Measurements from ENCODE around the gene MT1F.
A peak's percentile ranks its signal among the peaks of the same experiment; 100 is the strongest.

MT1F gene

DNA sequence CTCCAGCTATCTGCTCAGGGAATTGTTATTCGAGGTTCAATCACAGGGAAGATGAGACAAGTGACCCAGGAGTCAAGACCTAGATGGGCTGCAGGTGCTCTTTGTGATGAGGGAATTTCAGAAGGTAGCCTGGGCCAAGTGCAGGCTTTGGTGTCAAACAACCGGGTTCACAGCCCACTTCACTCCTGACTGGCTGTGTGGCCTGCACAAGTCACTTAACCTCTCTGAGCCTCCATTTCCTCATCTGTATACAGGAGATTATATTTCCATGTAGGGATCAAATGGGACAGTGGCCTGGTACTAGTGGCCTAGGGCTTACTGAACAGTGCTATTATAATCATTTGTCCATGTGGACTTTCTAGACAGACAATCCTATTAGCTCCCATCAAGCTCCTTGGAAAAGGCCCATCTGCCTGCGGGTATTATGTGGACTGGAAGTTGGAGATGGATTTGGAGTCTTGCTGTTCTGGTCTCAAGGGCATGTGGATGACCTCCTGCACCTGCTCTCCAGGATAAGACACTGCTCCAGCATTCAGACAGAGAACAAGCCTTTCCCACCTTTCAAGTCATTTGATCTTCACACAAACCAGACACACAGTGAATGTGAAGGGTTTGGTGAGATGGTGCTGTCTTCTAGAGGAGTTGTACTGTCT, 21.4 kb downstream of the MT1F start:
- peaks cover 4% of the 10 kb centered on the region; the same call in 1 of the 2 replicates for H3K27me3 ChIP-seq (ENCODE audit: insufficient read depth, low read length)
- no peak overlapping the region for H3K9ac ChIP-seq (ENCODE audit: low read length)
- H3K9me2 ChIP-seq (ENCODE audit: low read depth, low read length): no peaks in the 10 kb centered on the region
- no peaks in the 10 kb centered on the region for H4K20me1 ChIP-seq (ENCODE audit: insufficient read depth, low read length)
- no peak overlapping the region for H3K4me2 ChIP-seq (ENCODE audit: low read length)
- no peak overlapping the region for H3K4me3 ChIP-seq (ENCODE audit: low read depth, low read length, poor library complexity, severe bottlenecking)
- TF ChIP-seq, protein P1, sequence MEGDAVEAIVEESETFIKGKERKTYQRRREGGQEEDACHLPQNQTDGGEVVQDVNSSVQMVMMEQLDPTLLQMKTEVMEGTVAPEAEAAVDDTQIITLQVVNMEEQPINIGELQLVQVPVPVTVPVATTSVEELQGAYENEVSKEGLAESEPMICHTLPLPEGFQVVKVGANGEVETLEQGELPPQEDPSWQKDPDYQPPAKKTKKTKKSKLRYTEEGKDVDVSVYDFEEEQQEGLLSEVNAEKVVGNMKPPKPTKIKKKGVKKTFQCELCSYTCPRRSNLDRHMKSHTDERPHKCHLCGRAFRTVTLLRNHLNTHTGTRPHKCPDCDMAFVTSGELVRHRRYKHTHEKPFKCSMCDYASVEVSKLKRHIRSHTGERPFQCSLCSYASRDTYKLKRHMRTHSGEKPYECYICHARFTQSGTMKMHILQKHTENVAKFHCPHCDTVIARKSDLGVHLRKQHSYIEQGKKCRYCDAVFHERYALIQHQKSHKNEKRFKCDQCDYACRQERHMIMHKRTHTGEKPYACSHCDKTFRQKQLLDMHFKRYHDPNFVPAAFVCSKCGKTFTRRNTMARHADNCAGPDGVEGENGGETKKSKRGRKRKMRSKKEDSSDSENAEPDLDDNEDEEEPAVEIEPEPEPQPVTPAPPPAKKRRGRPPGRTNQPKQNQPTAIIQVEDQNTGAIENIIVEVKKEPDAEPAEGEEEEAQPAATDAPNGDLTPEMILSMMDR (IDR thresholded peaks at IDR 0.05; ENCODE audit: low read length): no peak
- no peak for TF ChIP-seq EZH2 (IDR thresholded peaks at IDR 0.05; ENCODE audit: borderline replicate concordance, low read length)
- no peaks in the 10 kb centered on the region for H3K9me3 ChIP-seq (ENCODE audit: low read length)
- H3K4me1 ChIP-seq (ENCODE audit: insufficient read depth, low read length, severe bottlenecking): peaks cover 12% of the 10 kb centered on the region
- no peak overlapping the region for H2AFZ ChIP-seq (ENCODE audit: low read length)
- H3K79me2 ChIP-seq (ENCODE audit: insufficient read depth, low read length): no peaks in the 10 kb centered on the region
- no peaks in the 10 kb centered on the region for H3F3A ChIP-seq (ENCODE audit: insufficient read depth, low read length)
- H3K27ac ChIP-seq (ENCODE audit: low read depth, low read length, poor library complexity, severe bottlenecking): no peak overlapping the region
- no peaks in the 10 kb centered on the region for H3K36me3 ChIP-seq (ENCODE audit: insufficient read depth, low read length)

DNA sequence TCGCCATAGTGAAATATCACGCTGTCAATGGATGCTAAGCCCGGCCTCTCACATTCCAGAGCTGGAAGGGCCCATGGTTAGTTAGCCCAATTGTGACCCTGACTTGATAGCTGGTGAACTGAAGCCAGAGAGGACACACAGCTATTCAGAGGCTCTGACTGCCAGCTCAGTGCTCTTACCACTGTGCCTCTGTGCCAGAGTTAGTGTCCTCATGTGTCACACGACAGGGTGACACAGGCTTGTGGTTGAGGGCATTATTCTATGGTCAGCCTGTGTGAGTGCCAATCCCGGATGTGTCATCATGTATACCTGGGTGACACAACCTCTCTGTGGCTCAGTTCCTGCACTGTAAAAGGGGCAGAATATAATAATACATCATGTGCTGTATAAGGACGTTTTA, 22.1 kb downstream of the MT1F start:
- TF ChIP-seq, protein P1 (IDR thresholded peaks at IDR 0.05; ENCODE audit: low read length): no peak
- TF ChIP-seq EZH2 (IDR thresholded peaks at IDR 0.05; ENCODE audit: borderline replicate concordance, low read length): no peak
- H3K36me3 ChIP-seq (ENCODE audit: insufficient read depth, low read length): no peaks in the 10 kb centered on the region
- no peak overlapping the region for H2AFZ ChIP-seq (ENCODE audit: low read length)
- no peaks in the 10 kb centered on the region for H3K9me3 ChIP-seq (ENCODE audit: low read length)
- H3K4me1 ChIP-seq (ENCODE audit: insufficient read depth, low read length, severe bottlenecking): peaks cover 12% of the 10 kb centered on the region
- no peak overlapping the region for H3K27ac ChIP-seq (ENCODE audit: low read depth, low read length, poor library complexity, severe bottlenecking)
- no peaks in the 10 kb centered on the region for H3K79me2 ChIP-seq (ENCODE audit: insufficient read depth, low read length)
- H3K4me3 ChIP-seq (ENCODE audit: low read depth, low read length, poor library complexity, severe bottlenecking): no peak overlapping the region
- no peaks in the 10 kb centered on the region for H3F3A ChIP-seq (ENCODE audit: insufficient read depth, low read length)
- H3K27me3 ChIP-seq (ENCODE audit: insufficient read depth, low read length): peaks cover 4% of the 10 kb centered on the region; the same call in 1 of the 2 replicates
- no peaks in the 10 kb centered on the region for H4K20me1 ChIP-seq (ENCODE audit: insufficient read depth, low read length)
- no peak overlapping the region for H3K4me2 ChIP-seq (ENCODE audit: low read length)
- H3K9me2 ChIP-seq (ENCODE audit: low read depth, low read length): no peaks in the 10 kb centered on the region
- H3K9ac ChIP-seq (ENCODE audit: low read length): no peak overlapping the region

DNA sequence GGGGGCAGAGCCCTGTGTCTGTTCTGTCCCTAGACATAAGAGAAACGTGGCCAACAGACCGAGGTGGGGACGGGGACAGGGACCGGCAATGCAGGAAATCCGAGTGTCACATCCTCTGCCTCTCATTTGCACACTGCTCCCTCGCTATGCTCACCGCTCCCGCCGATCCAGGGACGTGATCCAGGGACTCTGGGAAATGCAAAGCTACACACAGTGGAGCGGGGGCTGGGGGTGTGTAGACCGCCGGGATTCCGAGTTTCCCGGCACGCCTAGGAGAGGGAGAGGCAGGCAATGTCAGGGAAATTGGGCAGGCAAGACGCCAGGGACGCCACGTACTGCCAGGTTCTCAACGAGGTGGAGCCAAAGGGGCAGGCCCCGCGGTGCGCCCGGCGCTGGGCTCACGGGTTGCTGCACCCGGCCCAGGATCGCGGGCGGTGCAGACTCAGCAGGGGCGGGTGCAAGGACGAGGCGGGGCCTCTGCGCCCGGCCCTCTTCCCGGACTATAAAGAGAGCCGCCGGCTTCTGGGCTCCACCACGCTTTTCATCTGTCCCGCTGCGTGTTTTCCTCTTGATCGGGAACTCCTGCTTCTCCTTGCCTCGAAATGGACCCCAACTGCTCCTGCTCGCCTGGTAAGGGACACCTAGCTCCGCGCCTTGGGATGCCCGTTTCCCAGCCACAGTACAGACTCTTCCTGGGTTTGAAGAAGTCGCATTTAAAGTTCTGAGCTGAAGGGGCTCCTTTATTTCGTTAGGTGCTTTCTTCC, 24.4 kb downstream of the MT1F start, which contains the start of gene MT1X:
Gene MT1X (plus strand): TSS at position 532 of the 764 bp plus-strand sequence. CDS start 71 bp downstream, at position 603.
- H3K9me2 ChIP-seq (ENCODE audit: low read depth, low read length): no peaks in the 10 kb centered on the region
- H3K79me2 ChIP-seq (ENCODE audit: insufficient read depth, low read length): no peaks in the 10 kb centered on the region
- no peaks in the 10 kb centered on the region for H3F3A ChIP-seq (ENCODE audit: insufficient read depth, low read length)
- TF ChIP-seq, protein P1 (IDR thresholded peaks at IDR 0.05; ENCODE audit: low read length): no peak
- H3K9ac ChIP-seq (ENCODE audit: low read length): peak within 1 kb of the TSS; percentile 74
- peak within 1 kb of the TSS; percentile 68 for H3K4me3 ChIP-seq (ENCODE audit: low read depth, low read length, poor library complexity, severe bottlenecking)
- no peaks in the 10 kb centered on the region for H4K20me1 ChIP-seq (ENCODE audit: insufficient read depth, low read length)
- H3K27me3 ChIP-seq (ENCODE audit: insufficient read depth, low read length): no peaks in the 10 kb centered on the region; the same call in 1 of the 2 replicates
- H3K4me2 ChIP-seq (ENCODE audit: low read length): peak within 1 kb of the TSS; percentile 84
- no peak within 1 kb of the TSS for H3K27ac ChIP-seq (ENCODE audit: low read depth, low read length, poor library complexity, severe bottlenecking)
- H2AFZ ChIP-seq (ENCODE audit: low read length): peak within 1 kb of the TSS; percentile 65
- H3K36me3 ChIP-seq (ENCODE audit: insufficient read depth, low read length): no peaks in the 10 kb centered on the region
- peaks cover 12% of the 10 kb centered on the region for H3K4me1 ChIP-seq (ENCODE audit: insufficient read depth, low read length, severe bottlenecking)
- no peaks in the 10 kb centered on the region for H3K9me3 ChIP-seq (ENCODE audit: low read length)
